ENCODE results near the gene TM4SF4.

Gene TM4SF4

GRCh38 chr3:149437286-149437685 is 37.2 kb upstream of the TM4SF4 start:
- H3K9ac ChIP-seq (ENCODE audit: low read depth, low read length, poor library complexity, severe bottlenecking), result no peak overlapping the region
- no peak overlapping the region for H3K4me3 ChIP-seq (ENCODE audit: low read length, poor library complexity, severe bottlenecking)
- H2AFZ ChIP-seq (ENCODE audit: low read length), result no peak overlapping the region
- H3K9me2 ChIP-seq (replicated peaks; ENCODE audit: low read depth, low read length), result no peaks in the 10 kb centered on the region
- TF ChIP-seq CTCF (conservative IDR thresholded peaks at IDR 0.05; ENCODE audit: low read length) (no peak), EZH2phosphoT487 (IDR thresholded peaks at IDR 0.05; ENCODE audit: borderline replicate concordance) (no peak)
- no peaks in the 10 kb centered on the region for H3K79me2 ChIP-seq (ENCODE audit: insufficient read depth, low read length)
- H3K36me3 ChIP-seq (ENCODE audit: insufficient read depth, low read length), result no peaks in the 10 kb centered on the region
- no peak overlapping the region for H3K4me2 ChIP-seq (ENCODE audit: low read depth, low read length, poor library complexity, severe bottlenecking)
- H3F3A ChIP-seq (ENCODE audit: low read depth), result no peaks in the 10 kb centered on the region
- no peaks in the 10 kb centered on the region for H3K9me3 ChIP-seq (ENCODE audit: insufficient read depth, low read depth, low read length)
- H3K4me1 ChIP-seq (ENCODE audit: insufficient read depth, low read length, poor library complexity, severe bottlenecking), result no peaks in the 10 kb centered on the region
- no peaks in the 10 kb centered on the region for H3K27me3 ChIP-seq (ENCODE audit: insufficient read depth, low read length, poor library complexity, severe bottlenecking)
- H4K20me1 ChIP-seq (ENCODE audit: insufficient read depth, low read length, poor library complexity, severe bottlenecking), result no peaks in the 10 kb centered on the region

DNA sequence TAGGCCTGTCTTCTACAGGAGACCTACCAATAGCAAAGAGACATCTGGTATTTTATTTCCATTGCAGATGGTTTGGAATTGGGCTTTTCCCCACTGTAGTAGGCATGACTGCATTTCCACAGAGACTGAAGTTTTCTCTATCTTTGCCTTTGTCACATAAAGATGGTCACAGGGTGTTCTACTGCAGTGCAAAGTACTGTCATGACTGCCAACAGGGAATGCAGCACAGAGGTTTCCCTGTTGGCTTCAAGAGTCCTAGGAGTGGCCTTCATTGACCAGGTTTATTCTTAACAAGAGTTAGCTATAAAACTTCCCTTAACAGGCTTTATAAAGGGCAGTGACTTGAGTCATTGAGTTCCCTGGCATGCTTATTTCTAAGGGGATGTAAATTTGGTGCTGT is 36.8 kb upstream of the TM4SF4 start:
- H2AFZ ChIP-seq (ENCODE audit: low read length), result no peak overlapping the region
- TF ChIP-seq EZH2phosphoT487 (IDR thresholded peaks at IDR 0.05; ENCODE audit: borderline replicate concordance) (no peak), CTCF (conservative IDR thresholded peaks at IDR 0.05; ENCODE audit: low read length) (no peak)
- H3K36me3 ChIP-seq (ENCODE audit: insufficient read depth, low read length), result no peaks in the 10 kb centered on the region
- no peaks in the 10 kb centered on the region for H3K9me3 ChIP-seq (ENCODE audit: insufficient read depth, low read depth, low read length)
- peaks cover 3% of the 10 kb centered on the region for H3K4me1 ChIP-seq (ENCODE audit: insufficient read depth, low read length, poor library complexity, severe bottlenecking)
- no peak overlapping the region for H3K4me3 ChIP-seq (ENCODE audit: low read length, poor library complexity, severe bottlenecking)
- H3K9ac ChIP-seq (ENCODE audit: low read depth, low read length, poor library complexity, severe bottlenecking), result no peak overlapping the region
- H3K27me3 ChIP-seq (ENCODE audit: insufficient read depth, low read length, poor library complexity, severe bottlenecking), result no peaks in the 10 kb centered on the region
- no peaks in the 10 kb centered on the region for H3K9me2 ChIP-seq (replicated peaks; ENCODE audit: low read depth, low read length)
- H3K4me2 ChIP-seq (ENCODE audit: low read depth, low read length, poor library complexity, severe bottlenecking), result no peak overlapping the region
- no peaks in the 10 kb centered on the region for H3K79me2 ChIP-seq (ENCODE audit: insufficient read depth, low read length)
- H3F3A ChIP-seq (ENCODE audit: low read depth), result no peaks in the 10 kb centered on the region
- H4K20me1 ChIP-seq (ENCODE audit: insufficient read depth, low read length, poor library complexity, severe bottlenecking), result no peaks in the 10 kb centered on the region

- Histone ChIP-seq H3K4me2 (ENCODE audit: low read depth, low read length, poor library complexity, severe bottlenecking) (no peak overlapping the region), H3K9me3 (ENCODE audit: insufficient read depth, low read depth, low read length) (no peaks in the 10 kb centered on the region), H4K20me1 (ENCODE audit: insufficient read depth, low read length, poor library complexity, severe bottlenecking) (no peaks in the 10 kb centered on the region), H3K9me2 (replicated peaks; ENCODE audit: low read depth, low read length) (no peaks in the 10 kb centered on the region), H3K4me3 (ENCODE audit: low read length, poor library complexity, severe bottlenecking) (no peak overlapping the region), H3K9ac (ENCODE audit: low read depth, low read length, poor library complexity, severe bottlenecking) (no peak overlapping the region), H3K27me3 (ENCODE audit: insufficient read depth, low read length, poor library complexity, severe bottlenecking) (no peaks in the 10 kb centered on the region), H2AFZ (ENCODE audit: low read length) (no peak overlapping the region), H3K4me1 (ENCODE audit: insufficient read depth, low read length, poor library complexity, severe bottlenecking) (peaks cover 15% of the 10 kb centered on the region), H3K79me2 (ENCODE audit: insufficient read depth, low read length) (no peaks in the 10 kb centered on the region), H3F3A (ENCODE audit: low read depth) (no peaks in the 10 kb centered on the region), H3K36me3 (ENCODE audit: insufficient read depth, low read length) (no peaks in the 10 kb centered on the region)
- no peak for TF ChIP-seq CTCF (conservative IDR thresholded peaks at IDR 0.05; ENCODE audit: low read length)
- no peak for TF ChIP-seq EZH2phosphoT487 (IDR thresholded peaks at IDR 0.05; ENCODE audit: borderline replicate concordance)
These were observed 35.5 kb upstream of the TM4SF4 start for GRCh38 chr3:149438981-149439380.

All from Loucy (cell line).